Subcutaneous adipose tissue (tissue), 4 donors: ENCODE results near the gene PEX26. TPM values are rescaled to one million over a fixed set of nuclear protein-coding genes. Genes with fewer than 3 reads are reported as not detected.

Experiments
- total RNA-seq, 4 donors: library from RNA; depleted of rRNA; stranded (reverse); fragments of >200 nt; gene quantifications; one replicate each; pipeline ENCODE4 v1.1.0, GENCODE V29; 2016
- TF ChIP-seq, protein P1 (sequence below): fragments of 450-650 bp; IDR thresholded peaks from one replicate; pipeline ENCODE4 v1.5.1; 2016; ENCODE audit warnings: low read depth, mild to moderate bottlenecking, control low read depth, antibody characterized with exemption, moderate library complexity

Gene PEX26
- total RNA-seq, 4 donors from 2014 or later, result 17.5 to 29.0 (median 23.8) TPM

- TF ChIP-seq, protein P1, sequence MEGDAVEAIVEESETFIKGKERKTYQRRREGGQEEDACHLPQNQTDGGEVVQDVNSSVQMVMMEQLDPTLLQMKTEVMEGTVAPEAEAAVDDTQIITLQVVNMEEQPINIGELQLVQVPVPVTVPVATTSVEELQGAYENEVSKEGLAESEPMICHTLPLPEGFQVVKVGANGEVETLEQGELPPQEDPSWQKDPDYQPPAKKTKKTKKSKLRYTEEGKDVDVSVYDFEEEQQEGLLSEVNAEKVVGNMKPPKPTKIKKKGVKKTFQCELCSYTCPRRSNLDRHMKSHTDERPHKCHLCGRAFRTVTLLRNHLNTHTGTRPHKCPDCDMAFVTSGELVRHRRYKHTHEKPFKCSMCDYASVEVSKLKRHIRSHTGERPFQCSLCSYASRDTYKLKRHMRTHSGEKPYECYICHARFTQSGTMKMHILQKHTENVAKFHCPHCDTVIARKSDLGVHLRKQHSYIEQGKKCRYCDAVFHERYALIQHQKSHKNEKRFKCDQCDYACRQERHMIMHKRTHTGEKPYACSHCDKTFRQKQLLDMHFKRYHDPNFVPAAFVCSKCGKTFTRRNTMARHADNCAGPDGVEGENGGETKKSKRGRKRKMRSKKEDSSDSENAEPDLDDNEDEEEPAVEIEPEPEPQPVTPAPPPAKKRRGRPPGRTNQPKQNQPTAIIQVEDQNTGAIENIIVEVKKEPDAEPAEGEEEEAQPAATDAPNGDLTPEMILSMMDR, result no peak
These were observed 23.0 kb downstream of the PEX26 start for GRCh38 chr22:18100781-18101180.

DNA sequence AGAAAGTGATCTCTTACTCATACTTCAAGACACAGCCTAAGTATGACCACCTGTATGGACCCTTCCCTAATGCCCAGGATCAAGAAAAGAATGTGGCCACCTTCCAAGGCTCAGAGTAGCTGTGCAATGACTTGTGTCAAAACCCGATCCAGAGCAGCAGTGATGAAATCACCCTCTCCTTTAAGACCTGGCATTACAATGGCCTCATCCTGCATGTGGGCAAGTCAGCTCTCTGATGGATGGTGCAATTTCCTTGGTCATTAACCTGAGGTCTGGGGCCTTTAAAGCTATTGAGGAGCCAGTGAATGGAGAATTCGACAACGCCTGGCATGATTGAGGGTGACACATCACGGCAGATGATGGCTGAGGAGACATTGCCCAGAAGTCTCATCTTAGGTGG is 23.7 kb downstream of the PEX26 start:
- TF ChIP-seq, protein P1, result no peak

DNA sequence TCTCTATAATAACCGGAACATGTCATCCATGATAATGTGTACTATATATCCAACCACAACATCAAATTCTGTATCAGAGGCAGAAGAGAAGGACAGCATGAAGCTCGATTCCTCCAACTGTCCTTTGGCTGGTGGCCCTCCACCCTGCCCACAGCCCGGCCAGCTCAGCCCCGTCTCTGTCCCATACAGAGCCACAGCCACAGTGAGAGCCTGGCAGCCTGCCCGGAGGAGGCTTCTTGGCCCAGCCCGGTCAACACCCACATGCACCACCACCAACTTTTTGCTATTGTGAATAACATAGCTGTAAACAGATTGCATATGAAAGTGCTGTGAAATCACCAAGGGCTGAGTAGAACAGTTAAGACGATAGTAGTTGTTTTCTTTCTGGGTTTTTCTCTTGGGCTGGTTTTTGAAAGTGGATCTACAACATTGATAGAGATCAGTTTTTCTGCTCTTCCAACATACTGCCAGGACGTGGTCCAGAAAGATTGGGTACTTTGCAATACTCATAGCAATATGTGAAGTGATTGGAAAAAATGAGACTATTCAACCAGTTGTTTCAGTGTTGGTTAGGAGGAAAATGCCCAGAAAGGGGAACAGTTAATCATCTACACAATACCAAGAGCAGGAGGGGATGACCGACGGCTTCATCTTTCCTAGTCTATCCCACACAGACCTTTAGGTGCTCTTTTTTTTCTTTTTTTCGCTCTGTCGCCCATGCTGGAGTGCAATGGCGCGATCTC is 25.9 kb downstream of the PEX26 start:
- TF ChIP-seq, protein P1, result no peak

GRCh38 chr22:18104566-18104965 is 26.8 kb downstream of the PEX26 start:
- TF ChIP-seq, protein P1, result no peak

GRCh38 chr22:18108187-18108586 is 30.4 kb downstream of the PEX26 start:
- TF ChIP-seq, protein P1, result no peak

DNA sequence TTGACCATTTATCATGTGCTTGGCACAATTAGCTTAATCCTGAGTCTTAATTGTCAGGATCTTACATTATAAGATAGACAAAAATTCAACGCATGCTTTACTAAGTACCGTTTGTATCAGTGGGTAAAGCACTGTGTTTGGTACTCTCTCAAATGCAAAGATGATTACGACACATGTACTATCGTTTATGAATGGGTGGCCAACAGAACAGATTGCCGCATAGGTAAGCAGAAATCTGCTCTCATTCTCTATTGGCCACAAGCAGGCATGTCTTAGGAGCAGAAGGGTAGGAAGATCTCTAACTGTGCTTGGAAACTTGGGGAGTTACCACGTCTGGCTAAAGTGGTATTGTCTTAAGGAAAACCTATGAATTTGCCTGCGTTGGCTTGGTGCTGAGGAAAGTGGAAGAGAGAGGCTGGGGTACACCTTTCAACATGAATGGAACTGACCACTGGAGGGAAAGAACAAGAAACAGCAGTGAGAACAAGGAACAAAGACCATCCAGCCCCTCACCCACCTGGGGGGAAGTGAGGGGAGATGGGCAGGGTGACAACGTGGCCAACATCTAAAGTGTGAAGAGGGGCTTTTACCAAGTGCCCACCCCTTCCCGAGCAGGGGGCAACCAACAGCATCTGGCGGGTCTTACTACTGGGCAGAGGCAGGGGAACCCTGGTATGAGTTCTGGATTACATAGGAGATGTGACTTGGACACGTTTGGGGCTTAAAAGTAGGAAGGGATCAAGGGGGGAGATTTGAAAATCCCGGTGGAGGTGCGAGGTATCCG is 31.8 kb downstream of the PEX26 start:
- TF ChIP-seq, protein P1, result no peak

DNA sequence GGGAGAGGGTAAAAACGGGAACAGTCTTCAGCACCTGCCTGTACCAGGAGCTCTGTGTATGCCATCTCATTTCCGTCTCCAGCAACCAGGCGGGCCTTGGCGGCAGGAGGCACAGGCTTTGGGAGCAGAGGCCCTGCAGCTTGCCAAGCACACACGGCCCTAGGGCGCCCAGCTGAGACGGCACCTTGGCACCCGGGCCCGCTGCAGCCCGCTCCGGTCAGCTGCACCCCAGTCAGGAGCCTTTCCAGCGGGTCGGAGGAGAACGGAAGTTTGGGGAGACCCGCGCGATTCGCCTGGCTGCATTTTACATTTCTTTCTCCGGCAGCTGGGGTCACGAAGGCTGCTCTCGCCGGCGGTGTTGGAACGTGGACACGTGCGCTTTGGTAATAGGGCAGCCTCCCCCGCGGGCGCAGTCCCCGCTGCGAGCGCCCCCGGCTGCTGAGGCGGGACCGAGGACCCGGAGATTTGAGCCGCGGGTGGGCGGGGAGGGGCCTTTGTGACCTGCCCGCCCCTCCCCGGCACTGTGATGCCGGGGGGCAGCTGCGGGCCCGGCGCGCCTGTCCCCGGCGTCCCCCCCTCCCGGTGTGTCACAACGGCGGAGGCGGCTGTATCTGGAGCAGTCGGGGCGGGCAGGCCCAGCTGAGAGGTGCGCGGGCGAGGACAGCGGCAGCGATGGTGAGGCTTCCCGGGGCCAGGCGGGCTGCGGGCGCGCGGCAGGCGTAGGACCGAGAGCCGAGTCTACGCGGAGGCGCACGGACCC is 32.6 kb downstream of the PEX26 start, which contains the start of gene TUBA8:
TSS of gene TUBA8 (plus strand) at position 616 of the 760 bp plus-strand sequence. CDS start at position 673, 57 bp downstream.
- TF ChIP-seq, protein P1, result no peak
